Stimulated activated CD8-positive, alpha-beta memory T cell treated with anti-CD3 and anti-CD28 coated beads, Interleukin-4, amount 100 ng/mL, for 1 hour (primary cell): ENCODE data around the gene SAMD10.
"Not testable (repeated sequence)": the region's sequence is repeated elsewhere in the genome, so short reads cannot be mapped to it uniquely, and the experiment has no call there.

ENCODE experiments used
- DNase-seq, 2 donors: peaks; one replicate each; pipeline ENCODE4 v3.0.0-alpha.2; 2020; ENCODE audit warnings: low read depth in 2 of 2, low spot score in 1 of 2

SAMD10 gene

DNA sequence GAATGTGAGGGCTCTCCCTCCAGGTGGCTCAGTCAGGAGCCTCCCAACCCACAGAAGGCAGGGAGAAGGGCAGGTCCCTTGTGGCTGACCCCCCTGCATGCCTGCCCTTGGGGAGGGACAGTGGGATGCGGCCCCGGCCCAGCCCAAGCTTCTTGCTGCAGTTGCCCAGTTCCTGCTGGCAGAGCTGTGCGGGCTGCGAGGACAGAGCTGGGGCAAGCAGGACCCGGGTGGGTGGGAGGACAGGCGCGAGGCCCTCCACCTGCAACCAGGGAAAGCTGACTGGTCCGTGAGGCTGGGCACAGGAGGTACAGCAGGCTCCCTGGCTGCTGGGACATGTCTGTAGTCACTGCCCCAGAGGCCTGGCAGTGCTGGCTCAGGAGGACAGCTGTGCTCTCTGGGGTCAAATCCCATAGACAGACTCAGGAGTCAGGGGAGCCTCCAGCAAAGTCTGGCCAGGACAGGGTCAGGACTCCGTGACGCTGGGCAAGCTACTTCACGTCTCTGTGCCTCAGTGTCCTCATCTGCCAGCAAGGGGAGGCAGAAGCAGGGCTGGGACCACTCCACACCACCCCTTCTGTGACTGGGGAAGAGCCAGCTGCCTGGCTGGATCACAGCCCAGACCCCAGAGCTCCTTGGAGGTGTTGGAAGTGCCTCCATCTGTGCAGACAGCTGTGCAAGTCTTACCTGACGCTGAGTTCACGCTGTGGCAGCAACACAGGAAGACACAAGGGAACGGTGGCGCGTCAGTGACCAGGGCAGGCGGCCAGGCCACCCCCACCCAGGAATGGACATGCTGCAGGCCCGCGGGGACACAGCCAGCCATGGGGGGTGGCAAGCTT is 36.3 kb downstream of the SAMD10 start:
- DNase-seq = no peak

DNA sequence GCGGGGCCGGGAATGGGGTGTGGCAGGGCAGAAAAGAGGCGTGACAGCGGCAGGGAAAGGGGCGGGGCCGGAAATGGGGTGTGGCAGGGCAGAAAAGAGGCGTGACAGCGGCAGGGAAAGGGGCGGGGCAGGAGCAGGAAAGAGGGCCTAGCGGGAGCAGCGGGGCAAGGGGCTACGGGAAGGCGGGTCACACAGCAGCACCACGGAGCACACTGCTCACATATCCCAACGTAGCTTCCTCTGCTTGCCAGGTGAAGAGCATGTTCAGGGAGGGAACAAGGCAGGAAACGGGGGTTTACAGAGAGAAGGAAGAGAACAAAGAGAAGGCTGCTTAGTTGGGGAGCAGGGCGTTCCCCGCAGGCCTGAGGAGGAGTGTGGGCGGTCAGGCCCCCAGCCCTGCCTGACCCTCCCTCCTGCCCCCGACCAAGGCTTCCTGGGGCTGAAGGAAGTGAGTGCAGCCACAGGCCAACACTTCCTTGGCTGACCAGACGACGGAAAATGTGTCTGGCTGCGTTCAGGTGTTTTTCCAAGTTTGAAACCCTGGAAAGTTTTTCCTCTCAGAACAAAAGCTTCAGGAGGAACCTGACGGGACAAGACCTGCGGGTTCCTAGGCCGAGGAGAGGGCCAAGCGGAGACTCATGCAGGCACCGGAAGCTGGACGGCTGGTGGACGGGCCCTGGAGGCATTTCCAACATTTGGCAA is 37.0 kb downstream of the SAMD10 start:
- no peak for DNase-seq

DNA sequence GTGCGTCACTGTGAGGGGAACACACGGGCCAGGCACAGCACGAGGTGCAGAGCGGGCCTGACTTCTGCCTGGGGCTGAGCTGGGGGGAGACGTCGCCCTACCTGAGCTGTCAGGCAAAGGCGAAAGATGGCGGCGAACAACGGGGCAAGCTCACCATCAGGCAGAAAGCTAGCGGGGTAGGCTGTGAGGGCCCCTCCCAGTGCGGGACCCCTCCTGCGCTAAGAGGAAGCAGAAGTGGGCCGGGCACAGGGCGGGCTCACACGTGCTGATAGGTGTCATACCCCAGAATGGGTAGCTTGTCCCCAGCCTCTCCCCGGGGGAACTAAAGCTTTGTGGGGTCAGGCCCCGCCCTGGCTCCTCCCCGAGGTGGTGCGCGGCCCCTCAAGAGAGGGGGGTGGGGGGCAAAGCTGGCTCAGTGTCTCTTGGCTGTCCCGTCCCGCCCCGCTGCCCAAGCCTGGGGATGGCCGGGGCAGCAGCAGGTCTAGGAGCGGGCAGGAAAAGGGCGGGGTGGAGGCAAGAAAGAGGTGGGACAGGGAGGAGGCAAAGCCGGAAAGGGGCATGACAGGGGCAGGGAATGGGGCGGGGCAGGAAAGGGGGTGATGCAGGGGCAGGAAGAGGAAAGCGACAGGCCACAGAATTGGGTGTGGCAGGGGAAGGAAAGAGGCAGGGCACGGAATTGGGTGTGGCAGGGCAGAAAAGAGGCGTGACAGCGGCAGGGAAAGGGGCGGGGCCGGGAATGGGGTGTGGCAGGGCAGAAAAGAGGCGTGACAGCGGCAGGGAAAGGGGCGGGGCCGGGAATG is 38.0 kb downstream of the SAMD10 start:
- peak in 1 of 2 donors; percentile 61 for DNase-seq

DNA sequence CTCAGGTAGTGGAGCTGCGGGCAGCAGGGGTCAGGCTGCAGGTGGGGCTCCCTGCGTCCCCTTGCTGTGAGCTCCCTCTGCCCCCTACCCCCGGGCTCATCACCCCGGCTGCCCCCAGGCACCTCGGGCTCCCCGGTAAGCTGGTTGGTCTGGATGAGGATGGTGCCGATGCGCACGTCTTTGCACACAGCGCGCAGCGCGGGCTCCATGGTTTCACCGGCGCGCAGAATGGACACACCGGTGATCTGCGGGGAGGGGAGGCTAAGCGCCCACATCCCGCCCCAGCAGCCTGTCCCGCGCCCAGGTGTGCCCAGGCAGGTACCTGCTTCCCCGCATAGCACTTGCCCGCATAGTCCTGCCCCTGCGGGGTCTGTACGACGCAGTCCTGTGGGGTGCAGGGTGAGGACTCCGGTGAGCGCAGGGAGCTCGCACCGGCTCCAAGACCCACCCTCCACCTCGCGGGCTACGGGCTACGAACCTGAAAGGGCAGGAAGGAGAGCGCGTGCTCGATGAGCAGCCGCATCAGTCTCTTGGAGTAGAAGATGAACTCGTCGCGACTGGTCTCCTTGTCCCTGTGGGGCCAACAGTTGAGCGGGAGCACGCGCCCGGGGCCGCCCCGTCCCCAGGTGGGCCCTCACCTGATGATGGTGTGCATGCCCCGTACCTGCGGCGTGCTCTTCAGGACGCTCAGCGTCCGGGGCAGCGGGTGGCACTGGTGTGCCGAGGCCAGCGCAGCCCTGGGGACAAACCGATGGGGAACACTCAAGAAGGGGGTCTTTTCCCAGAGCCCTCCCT is 38.8 kb downstream of the SAMD10 start:
- no peak for DNase-seq

DNA sequence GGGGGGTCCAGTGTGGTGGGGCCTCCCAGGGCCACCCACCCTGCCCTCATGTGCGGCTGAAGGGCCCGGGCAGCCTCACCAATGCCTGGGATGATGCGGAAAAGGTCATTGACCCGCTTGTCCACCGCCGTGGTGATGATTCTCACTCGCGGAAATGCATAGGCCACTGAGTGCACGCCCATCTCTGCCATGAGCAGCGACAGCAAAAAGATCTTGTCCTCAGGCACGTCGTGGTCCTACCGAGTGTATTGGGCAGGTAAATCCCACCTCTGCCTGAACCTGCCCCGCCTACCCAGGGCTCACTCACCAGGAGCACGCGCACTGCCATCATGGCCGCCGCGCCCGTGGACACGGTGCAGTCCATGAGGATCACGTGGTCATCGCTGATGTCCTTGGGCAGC is 39.4 kb downstream of the SAMD10 start:
- no peak for DNase-seq

DNA sequence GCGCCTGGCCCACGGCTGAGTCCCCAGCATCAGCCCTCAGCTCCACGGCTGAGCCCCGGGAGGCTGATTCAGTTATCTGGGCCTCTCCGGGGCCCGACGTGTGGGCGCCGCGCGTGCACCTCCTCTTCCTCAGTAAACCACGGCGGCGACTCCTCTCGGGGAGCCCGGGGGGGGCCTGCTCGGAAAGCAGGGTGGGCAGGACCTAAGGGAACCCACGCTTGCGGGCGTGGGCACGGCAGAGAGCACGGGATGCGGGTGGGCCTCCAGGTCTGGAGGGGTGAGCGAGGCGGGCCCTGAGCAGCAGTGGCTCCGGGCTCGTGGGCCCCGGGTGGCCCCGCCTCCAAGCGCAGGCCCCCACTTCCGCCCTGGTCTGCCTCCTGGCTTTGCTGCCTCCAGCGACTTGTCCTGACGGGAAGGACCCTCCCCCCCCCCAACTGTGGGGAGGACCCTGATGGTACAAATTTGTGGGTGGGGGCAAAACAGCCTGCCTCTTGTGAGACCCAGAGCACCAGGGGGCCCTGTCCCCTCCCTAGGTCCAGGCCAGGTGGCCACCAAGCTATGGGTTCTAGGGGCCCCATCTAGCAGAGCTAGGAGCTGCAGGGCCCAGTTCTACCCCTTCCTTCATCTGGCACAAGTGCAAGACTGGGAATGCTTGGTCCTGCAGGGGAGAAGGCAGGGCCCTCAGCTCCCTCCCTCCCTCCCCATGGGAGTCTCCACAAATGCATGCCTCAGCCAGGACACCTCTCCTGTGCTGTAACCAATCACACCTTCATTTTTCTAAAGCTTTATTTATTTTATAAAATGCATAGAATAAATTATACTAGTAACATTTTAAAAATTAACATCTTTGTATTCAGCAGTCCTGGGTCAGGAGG is 40.1 kb downstream of the SAMD10 start:
- no peak for DNase-seq

DNA sequence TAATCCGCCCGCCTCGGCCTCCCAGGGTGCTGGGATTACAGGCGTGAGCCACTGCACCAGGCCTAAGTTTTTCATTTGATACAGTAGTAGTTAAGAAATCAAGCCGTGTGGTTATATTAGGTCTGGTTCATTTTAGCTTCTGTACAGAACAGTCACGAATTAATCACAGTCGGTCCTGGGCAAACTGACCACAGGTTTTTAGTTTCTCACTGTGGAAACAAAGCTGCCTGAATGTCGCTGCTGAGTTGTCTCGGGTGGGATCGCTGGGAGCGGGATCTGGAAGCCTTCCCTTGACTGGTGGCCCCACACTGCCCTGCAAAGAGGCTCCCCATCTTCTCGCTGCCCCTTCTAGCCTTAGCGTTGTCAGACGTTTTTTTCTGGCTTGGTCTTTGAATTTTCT is 41.8 kb downstream of the SAMD10 start:
- DNase-seq = no peak

DNA sequence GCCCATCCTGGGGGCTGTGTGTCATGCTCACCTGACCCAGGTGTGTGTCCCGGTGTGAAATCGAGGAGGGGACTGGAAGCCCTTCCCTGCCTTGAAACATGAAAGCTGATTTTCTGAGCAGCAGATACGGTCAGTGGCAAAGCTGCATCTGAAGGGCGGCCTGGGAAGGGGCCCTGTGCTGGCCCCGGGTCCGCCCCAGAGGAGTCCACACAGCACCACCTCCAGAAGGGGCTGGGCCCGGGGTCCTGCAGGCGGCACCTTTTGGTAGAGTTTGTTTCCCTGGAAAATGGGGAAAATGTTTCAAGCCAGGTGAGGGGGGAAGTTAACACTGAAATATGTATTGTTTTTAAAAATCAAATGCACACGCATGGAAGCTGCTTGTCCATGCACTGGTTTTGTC is 44.0 kb downstream of the SAMD10 start:
- DNase-seq = no peak

DNA sequence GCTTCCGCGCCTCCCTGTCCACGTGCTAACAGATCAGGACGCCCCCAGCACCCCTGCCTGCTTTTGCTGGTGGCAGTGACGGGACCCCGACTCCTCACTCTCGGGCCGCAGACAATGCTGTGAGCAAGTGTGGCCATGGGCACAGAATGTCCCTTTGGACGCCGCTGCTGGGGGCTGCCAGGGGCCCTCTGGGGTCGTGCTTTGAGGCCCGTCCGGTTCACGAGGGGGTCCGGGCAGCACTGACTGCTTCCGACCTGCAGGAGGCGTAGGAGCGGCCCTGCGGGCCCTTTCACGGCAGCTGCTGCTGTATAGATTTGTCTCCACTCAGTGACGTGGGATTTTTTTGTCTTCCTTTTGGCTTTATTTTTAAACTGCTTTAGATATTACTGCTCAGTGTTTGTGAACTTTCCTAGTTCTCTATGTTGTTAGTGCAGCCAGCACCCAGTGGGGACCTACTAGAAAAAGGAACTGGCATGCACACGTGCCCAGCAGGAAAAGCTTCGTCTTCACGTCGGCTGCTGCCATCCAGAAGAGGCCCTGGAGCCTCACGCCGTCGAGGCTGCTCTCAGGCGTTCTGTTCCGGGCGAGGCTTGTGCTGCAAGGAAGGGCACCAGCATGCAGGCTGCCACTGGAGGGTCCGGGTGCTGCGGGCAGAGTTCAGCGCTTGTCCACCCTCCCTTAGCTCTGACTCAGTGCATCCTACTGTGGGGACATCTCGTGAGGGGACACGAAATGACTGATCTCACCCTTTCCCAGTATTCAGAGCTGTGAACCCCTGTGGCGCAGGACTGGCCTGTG is 45.0 kb downstream of the SAMD10 start:
- DNase-seq = no peak

DNA sequence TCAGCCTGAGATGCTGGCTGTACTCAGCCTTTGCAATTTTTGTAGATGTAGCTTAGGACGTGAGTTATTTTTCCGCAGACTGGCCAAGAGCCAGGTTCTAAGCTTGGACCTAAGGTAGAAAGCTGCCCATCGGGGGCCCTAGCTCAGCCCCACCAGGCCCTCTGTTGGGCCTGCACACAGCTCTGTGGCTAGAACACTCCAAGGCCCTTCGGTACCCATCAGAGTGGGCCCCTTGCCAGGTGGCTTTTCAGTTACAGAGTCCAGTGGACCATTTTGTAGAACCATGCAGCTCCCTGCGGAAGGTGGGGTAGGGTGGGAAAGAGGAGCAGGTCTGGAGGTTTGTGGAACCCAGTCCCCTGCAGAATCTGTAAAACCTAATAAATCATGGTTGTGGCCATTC is 45.8 kb downstream of the SAMD10 start:
- DNase-seq = no peak

DNA sequence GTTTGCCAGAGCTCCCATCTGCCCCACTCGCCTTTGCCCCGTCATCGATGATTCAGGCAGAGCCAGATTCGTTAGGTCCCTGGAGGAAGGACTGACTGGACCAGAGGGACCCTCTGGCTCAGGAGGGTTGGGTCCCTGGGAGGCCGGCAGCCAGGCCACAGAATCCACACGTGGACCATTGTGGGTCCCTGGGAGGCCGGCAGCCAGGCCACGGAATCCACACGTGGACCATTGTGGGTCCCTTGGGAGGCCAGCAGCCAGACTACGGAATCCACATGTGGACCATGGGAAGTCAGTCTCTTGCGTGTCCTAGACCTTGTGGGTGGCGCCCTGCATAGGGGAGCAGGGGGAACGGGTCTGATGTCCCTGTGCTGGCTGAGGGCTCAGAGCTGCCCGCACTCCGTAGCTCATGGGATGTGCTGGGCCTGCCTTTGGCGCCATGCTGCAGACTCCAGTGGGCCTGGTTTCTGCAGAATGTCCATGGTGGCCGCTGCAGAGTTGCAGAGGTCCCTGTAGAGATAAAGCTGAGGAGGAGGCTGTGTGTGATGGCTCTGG is 46.8 kb downstream of the SAMD10 start:
- no peak for DNase-seq

DNA sequence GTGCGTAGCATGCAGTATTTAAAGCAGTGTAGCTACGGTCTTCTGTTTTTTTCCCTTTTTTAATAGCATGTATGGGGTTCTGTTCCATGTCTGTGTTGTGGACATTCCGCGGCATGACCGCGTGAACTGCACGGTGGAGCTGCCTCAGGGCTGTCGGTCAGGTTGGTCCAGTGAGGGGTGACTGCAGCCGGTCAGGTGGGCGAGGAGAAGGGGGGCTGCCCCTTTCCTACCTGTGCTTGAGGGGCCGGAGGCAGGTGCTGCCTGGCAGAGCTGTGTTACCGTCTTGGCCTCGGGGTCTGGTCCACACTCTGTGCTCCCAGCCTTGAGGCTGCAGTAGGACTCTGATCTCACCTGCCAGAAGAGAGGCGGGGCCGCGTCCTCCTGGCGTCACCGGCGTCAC is 47.7 kb downstream of the SAMD10 start:
- DNase-seq = no peak

DNA sequence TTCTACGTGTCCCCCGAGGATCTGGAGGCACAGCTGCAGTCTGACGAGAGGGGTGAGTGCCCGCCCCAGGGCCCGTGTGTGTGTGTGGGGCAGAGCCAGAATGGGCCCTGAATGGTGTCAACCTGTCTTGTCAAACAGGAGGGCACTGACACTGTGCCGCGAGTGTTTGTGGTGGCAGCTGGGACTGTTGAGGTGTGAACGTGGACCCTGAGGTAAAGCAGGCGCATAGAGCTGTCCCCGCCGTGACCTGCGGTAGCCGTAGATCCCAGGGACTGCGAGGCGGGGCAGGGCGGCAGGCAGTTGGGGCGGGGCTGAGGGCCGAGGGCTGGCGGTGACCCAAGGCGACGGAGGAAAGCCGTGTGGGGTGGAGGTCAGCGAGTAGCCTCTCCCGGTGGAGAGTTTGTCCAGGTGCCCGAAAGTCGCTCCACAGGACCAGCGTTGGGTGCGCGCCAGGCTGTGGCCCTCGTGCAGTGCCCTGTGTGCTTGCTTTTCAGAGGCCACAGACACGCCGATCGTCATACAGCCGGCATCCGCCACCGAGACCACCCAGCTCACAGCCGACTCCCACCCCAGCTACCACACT is 48.4 kb downstream of the SAMD10 start:
- DNase-seq = no peak

DNA sequence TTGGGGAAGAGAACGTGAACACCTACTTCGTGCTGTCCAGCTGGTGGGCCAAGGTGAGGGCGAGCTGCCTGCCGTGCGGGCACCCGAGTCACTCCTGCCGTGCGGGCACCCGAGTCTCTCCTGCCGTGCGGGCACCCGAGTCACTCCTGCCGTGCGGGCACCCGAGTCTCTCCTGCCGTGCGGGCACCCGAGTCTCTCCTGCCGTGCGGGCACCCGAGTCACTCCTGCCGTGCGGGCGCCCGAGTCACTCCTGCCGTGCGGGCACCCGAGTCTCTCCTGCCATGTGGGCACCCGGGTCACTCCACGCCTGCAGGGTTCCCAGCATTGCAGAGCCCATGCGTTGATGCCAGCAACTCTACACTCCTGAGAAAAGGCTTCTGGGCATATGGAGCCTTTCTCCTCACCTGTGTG is 50.0 kb downstream of the SAMD10 start:
- not testable (repeated sequence) for DNase-seq

DNA sequence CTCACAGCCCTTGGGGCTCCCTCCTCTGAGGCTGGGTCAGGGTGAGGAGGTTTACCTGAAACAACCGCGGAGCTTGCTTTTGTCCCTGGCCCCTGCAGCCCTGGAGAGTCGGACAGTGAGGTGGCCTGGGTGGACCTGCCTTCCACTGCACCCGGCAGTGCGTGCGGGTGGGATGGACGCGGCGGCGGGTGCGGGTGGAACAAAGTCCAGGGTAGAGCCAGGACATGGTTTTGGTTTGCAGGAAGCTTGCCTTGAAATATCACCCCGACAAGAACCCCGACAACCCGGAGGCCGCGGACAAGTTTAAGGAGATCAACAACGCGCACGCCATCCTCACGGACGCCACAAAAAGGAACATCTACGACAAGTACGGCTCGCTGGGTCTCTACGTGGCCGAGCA is 50.4 kb downstream of the SAMD10 start:
- no peak for DNase-seq

DNA sequence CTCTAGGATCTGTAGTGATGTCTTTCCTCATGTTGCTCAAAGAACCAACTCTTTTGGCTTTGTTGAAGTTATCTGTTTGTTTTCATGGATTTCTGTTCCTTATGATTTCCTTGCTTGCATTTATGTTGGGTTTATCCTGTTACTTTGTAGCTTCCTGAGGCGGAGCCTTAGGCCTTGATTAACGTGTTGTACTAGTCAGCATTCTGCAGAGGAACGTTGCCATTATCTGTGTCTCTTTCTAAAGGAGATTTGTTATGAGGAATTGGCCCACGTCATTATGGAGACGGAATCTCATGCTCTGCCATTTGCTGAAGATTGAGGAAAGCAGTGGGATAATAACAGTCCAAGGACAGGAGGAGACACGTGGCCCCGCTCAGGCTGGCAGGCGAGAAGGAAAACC is 53.1 kb downstream of the SAMD10 start:
- no peak for DNase-seq

DNA sequence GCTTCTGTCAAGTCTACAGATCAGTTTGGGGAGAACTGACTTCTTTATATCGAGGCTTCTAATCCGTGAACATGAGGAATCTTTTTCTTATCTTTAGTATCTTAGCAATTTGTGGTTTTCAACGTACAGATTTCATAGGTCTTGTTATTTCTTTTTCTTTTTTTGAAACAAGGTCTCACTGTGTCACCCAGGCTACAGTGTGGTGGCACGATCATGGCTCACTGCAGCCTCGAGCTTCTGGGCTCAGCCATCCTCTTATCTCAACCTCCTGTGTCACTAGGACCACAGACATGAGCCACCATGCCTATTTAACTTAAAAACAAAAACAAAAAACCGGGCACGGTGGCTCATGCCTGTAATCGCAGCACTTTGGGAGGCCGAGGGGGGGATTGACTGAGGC is 55.2 kb downstream of the SAMD10 start:
- no peak for DNase-seq
